Mesenchymal stem cell (in vitro differentiated cells and primary cell): ENCODE measurements around the gene TTC33.

ENCODE experiments used
- DNase-seq: peaks from one replicate; pipeline ENCODE4 v3.0.0-alpha.2; 2013
- H2AFZ ChIP-seq: one replicate; pipeline ENCODE4 v1.6.1; 2013; ENCODE audit warnings: low read depth, mild to moderate bottlenecking, control low read depth, inconsistent platforms, low read length, moderate library complexity
- H2AK5ac ChIP-seq: 2 replicates; pipeline ENCODE4 v1.6.1; 2013; ENCODE audit warnings: low read length, moderate library complexity, mild to moderate bottlenecking, inconsistent platforms; ENCODE audit not compliant: severe bottlenecking
- H2BK120ac ChIP-seq: one replicate; pipeline ENCODE4 v1.6.1; 2013; ENCODE audit warnings: low read depth, mild to moderate bottlenecking, inconsistent platforms, low read length, moderate library complexity
- H2BK12ac ChIP-seq, 2 experiments: one replicate each; pipeline ENCODE4 v1.6.1; 2013; ENCODE audit warnings: inconsistent platforms in 2 of 2, low read length in 2 of 2, mild to moderate bottlenecking in 2 of 2, moderate library complexity in 2 of 2, control low read depth in 1 of 2
- H2BK15ac ChIP-seq: one replicate; pipeline ENCODE4 v1.6.1; 2013; ENCODE audit warnings: mild to moderate bottlenecking, low read depth, inconsistent platforms; ENCODE audit not compliant: poor library complexity, severe bottlenecking
- H2BK5ac ChIP-seq: 2 replicates; pipeline ENCODE4 v1.6.1; 2013; ENCODE audit warnings: low read depth, mild to moderate bottlenecking, low read length, control low read depth, inconsistent platforms; ENCODE audit not compliant: poor library complexity, severe bottlenecking
- H3K14ac ChIP-seq, 2 experiments: one replicate each; pipeline ENCODE4 v1.6.1; 2013; ENCODE audit warnings: inconsistent platforms in 2 of 2, low read length in 2 of 2, control low read depth in 1 of 2, mild to moderate bottlenecking in 1 of 2, moderate library complexity in 1 of 2
- H3K18ac ChIP-seq, 2 experiments: one replicate each; pipeline ENCODE4 v1.6.1; 2013; ENCODE audit warnings: inconsistent platforms in 2 of 2, low read length in 2 of 2, control low read depth in 1 of 2, low read depth in 1 of 2, mild to moderate bottlenecking in 1 of 2
- H3K23ac ChIP-seq, 2 experiments: one replicate each; pipeline ENCODE4 v1.6.1; 2013; ENCODE audit warnings: inconsistent platforms in 2 of 2, low read length in 2 of 2, mild to moderate bottlenecking in 2 of 2, moderate library complexity in 2 of 2, control low read depth in 1 of 2
- H3K27ac ChIP-seq: 2 replicates; pipeline ENCODE4 v1.5.1; 2013; ENCODE audit warnings: mild to moderate bottlenecking, moderate library complexity, low read length, control low read depth, inconsistent platforms; ENCODE audit not compliant: poor library complexity, severe bottlenecking
- H3K27me3 ChIP-seq, 2 experiments: 2 replicates each; pipeline versions ENCODE4 v1.6.1 to v1.7.0; 2013; ENCODE audit warnings: low read length in 2 of 2, mild to moderate bottlenecking in 2 of 2, moderate library complexity in 2 of 2, control low read depth in 1 of 2, inconsistent platforms in 1 of 2; ENCODE audit not compliant: control insufficient read depth in 1 of 2, insufficient read depth in 1 of 2
- H3K36me3 ChIP-seq, 2 experiments: 2 replicates each; pipeline versions ENCODE4 v1.6.1 to v1.7.0; 2013; ENCODE audit warnings: low read length in 2 of 2, control low read depth in 1 of 2, inconsistent platforms in 1 of 2, low read depth in 1 of 2, mild to moderate bottlenecking in 1 of 2; ENCODE audit not compliant: insufficient read depth in 2 of 2, control insufficient read depth in 1 of 2
- H3K4ac ChIP-seq, 2 experiments: one replicate each; pipeline ENCODE4 v1.6.1; 2013; ENCODE audit warnings: inconsistent platforms in 2 of 2, low read length in 2 of 2, mild to moderate bottlenecking in 2 of 2, moderate library complexity in 2 of 2, control low read depth in 1 of 2, low read depth in 1 of 2
- H3K4me1 ChIP-seq: 2 replicates; pipeline ENCODE4 v1.6.1; 2013; ENCODE audit warnings: low read depth, low read length, control low read depth; ENCODE audit not compliant: control insufficient read depth, insufficient read depth
- H3K4me2 ChIP-seq: 2 replicates; pipeline ENCODE4 v1.6.1; 2013; ENCODE audit warnings: low read length, mild to moderate bottlenecking, inconsistent platforms; ENCODE audit not compliant: poor library complexity, severe bottlenecking
- H3K4me3 ChIP-seq, 2 experiments: 2 replicates each; pipeline versions ENCODE4 v1.5.1 to v1.7.0; 2013; ENCODE audit warnings: low read length in 2 of 2, mild to moderate bottlenecking in 2 of 2, control low read depth in 1 of 2, low read depth in 1 of 2; ENCODE audit not compliant: insufficient read depth in 1 of 2
- H3K79me1 ChIP-seq: replicated peaks from 2 replicates; pipeline ENCODE4 v1.6.1; 2013; ENCODE audit warnings: mild to moderate bottlenecking, control low read depth, low read length, inconsistent platforms; ENCODE audit not compliant: poor library complexity, severe bottlenecking
- H3K9ac ChIP-seq: 2 replicates; pipeline ENCODE4 v1.7.0; 2013; ENCODE audit warnings: mild to moderate bottlenecking, low read length, moderate library complexity
- H3K9me3 ChIP-seq: 2 replicates; pipeline ENCODE4 v1.7.0; 2013; ENCODE audit warnings: mild to moderate bottlenecking, low read length; ENCODE audit not compliant: control insufficient read depth
- H4K8ac ChIP-seq: one replicate; pipeline ENCODE4 v1.6.1; 2013; ENCODE audit warnings: inconsistent platforms, mild to moderate bottlenecking, low read length, moderate library complexity
- H4K91ac ChIP-seq: one replicate; pipeline ENCODE4 v1.6.1; 2013; ENCODE audit warnings: mild to moderate bottlenecking, low read length, inconsistent platforms
- WGBS: methylation state at CpG from one replicate; pipeline ENCODE4 v1.1.7; 2013; ENCODE audit warnings: mixed read lengths; 5-methylcytosine and 5-hydroxymethylcytosine counted together

The TTC33 gene

DNA sequence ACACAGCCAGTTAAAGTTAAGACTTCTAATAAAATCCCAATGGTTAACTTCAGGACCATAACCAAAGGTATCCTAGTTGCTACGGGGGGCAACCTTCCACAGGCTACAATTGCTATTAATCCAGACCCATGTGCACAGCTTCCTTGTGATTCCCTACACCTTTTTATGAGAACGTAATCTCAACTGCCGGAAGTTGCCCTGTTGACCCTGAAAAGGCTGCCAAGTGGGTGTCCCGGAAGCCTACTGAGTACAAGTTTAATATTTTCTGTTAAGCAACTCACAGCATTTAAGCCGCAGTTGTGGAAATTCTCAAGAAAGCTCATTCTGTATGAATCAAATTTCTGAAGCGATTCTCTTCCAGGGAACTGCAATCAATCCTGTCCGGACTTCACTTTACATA, 124.5 kb downstream of the TTC33 start:
- H3K27ac ChIP-seq: no peak overlapping the region
- 89% methylated on average over 7 of the region's 7 CpGs for WGBS
- no peak overlapping the region for H2BK5ac ChIP-seq
- H2BK15ac ChIP-seq: no peak overlapping the region
- H4K8ac ChIP-seq: no peak overlapping the region
- no peak overlapping the region for H3K4me2 ChIP-seq
- no peaks in the 10 kb centered on the region for H3K36me3 ChIP-seq
- H3K4ac ChIP-seq: no peak overlapping the region
- no peak overlapping the region for H3K4me3 ChIP-seq
- DNase-seq: no peak
- H2AFZ ChIP-seq: no peak overlapping the region
- H2BK12ac ChIP-seq: no peak overlapping the region
- H4K91ac ChIP-seq: no peak overlapping the region
- H3K79me1 ChIP-seq: no peaks in the 10 kb centered on the region
- H3K9ac ChIP-seq: no peak overlapping the region
- no peak overlapping the region for H2BK120ac ChIP-seq
- no peak overlapping the region for H2AK5ac ChIP-seq
- no peak overlapping the region for H3K14ac ChIP-seq
- no peak overlapping the region for H3K18ac ChIP-seq
- H3K9me3 ChIP-seq: no peaks in the 10 kb centered on the region
- no peaks in the 10 kb centered on the region for H3K27me3 ChIP-seq
- no peak overlapping the region for H3K23ac ChIP-seq
- H3K4me1 ChIP-seq: no peaks in the 10 kb centered on the region

DNA sequence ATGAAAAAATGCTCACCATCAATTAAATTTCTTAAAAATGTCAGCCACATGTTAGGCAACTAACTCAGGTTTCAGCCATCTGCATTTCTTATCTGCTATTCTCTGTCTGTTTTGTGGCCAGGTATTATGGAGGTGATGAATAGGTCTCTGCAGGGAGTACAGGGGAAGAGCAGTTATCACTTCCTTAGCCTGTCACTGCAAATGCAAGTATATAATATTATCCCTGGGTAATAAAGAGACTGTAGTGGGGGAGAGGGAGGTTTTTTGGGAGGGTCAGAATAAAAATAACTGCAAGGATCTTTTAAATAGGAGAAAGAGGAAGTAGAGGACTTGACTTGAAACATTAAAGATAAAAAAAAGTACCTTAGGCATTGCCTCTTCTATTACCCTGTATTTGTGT, 125.6 kb downstream of the TTC33 start:
- H3K14ac ChIP-seq: no peak overlapping the region
- H3K9me3 ChIP-seq: no peaks in the 10 kb centered on the region
- no peak overlapping the region for H2BK15ac ChIP-seq

DNA sequence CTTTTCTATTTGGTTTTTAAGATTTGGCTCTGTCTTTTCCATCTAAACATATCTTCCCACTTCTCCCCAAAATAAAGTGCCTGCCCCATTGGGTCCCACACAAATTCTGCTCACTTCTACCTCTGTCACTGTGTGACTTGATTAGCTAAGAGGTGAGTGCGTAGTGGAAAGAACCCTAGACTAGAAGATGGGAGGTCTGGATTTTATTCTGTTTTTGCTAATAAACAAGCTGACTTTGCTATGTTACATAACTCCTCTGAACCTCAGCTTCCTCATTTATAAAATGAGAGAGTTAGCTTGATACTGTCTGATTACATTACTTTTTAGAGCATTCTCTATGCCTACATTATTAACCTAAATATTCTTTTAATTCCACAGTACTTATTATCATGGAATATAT, 127.4 kb downstream of the TTC33 start:
- H3K4ac ChIP-seq: no peak overlapping the region
- H4K8ac ChIP-seq: no peak overlapping the region
- DNase-seq: no peak
- no peak overlapping the region for H2AFZ ChIP-seq
- H3K9ac ChIP-seq: no peak overlapping the region
- no peak overlapping the region for H2BK120ac ChIP-seq
- H2BK15ac ChIP-seq: no peak overlapping the region
- no peak overlapping the region for H3K27ac ChIP-seq
- no peak overlapping the region for H3K4me2 ChIP-seq
- no peak overlapping the region for H2BK12ac ChIP-seq
- H3K4me1 ChIP-seq: no peaks in the 10 kb centered on the region
- no peaks in the 10 kb centered on the region for H3K9me3 ChIP-seq
- no peaks in the 10 kb centered on the region for H3K36me3 ChIP-seq
- no peak overlapping the region for H2AK5ac ChIP-seq
- no CpG with 5 or more reads among the region's 1 CpG for WGBS
- no peaks in the 10 kb centered on the region for H3K79me1 ChIP-seq
- no peak overlapping the region for H4K91ac ChIP-seq
- H3K4me3 ChIP-seq: no peak overlapping the region
- H3K18ac ChIP-seq: no peak overlapping the region
- H3K23ac ChIP-seq: no peak overlapping the region
- no peak overlapping the region for H3K14ac ChIP-seq
- H3K27me3 ChIP-seq: no peaks in the 10 kb centered on the region
- no peak overlapping the region for H2BK5ac ChIP-seq

More for the DNA sequence above, 125.6 kb downstream of the TTC33 start:
- Histone ChIP-seq H2AFZ (no peak overlapping the region), H3K9ac (no peak overlapping the region), H2BK120ac (no peak overlapping the region), H3K4me1 (no peaks in the 10 kb centered on the region), H4K8ac (no peak overlapping the region), H3K4me3 (no peak overlapping the region), H3K79me1 (no peaks in the 10 kb centered on the region), H3K23ac (no peak overlapping the region), H3K36me3 (no peaks in the 10 kb centered on the region), H3K4me2 (no peak overlapping the region), H4K91ac (no peak overlapping the region), H3K4ac (no peak overlapping the region), H3K27me3 (no peaks in the 10 kb centered on the region), H3K18ac (no peak overlapping the region), H2BK12ac (no peak overlapping the region), H2AK5ac (no peak overlapping the region), H2BK5ac (no peak overlapping the region), H3K27ac (no peak overlapping the region)
- DNase-seq: no peak

DNA sequence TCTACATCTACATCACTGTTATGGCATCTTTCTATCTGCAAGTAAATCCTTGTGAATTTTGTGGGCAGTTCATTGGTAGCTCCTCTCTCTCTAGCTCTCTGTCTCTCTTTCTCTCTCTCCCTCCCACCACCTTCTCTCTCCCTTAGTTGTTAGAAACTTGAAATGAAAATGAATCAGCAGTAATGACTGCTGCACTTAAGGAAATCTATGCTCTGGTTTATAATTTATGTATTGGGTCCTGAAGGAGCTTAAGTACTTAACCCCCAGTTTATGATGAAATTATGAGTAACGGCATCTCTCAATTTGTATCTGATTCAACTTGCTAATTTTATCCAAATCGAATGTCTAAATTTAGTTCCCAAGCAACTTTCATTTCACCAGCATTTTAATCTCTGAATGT, 128.1 kb downstream of the TTC33 start:
- WGBS: 100% methylated on average over 1 of the region's 2 CpGs
- Histone ChIP-seq H3K18ac (no peak overlapping the region), H2AK5ac (no peak overlapping the region), H2AFZ (no peak overlapping the region), H2BK12ac (no peak overlapping the region), H3K27ac (no peak overlapping the region), H2BK5ac (no peak overlapping the region), H2BK120ac (no peak overlapping the region), H3K4me2 (no peak overlapping the region), H3K4me1 (no peaks in the 10 kb centered on the region), H3K27me3 (no peaks in the 10 kb centered on the region), H3K9me3 (no peaks in the 10 kb centered on the region), H4K8ac (no peak overlapping the region), H4K91ac (no peak overlapping the region), H3K79me1 (no peaks in the 10 kb centered on the region), H3K4me3 (no peak overlapping the region), H3K4ac (no peak overlapping the region), H3K23ac (no peak overlapping the region), H3K14ac (no peak overlapping the region), H2BK15ac (no peak overlapping the region), H3K9ac (peak overlapping the region; percentile 42), H3K36me3 (no peaks in the 10 kb centered on the region)
- DNase-seq: peak; percentile 23
